ENCODE measurements around the gene MIF4GD. TPM values are rescaled to one million over a fixed set of nuclear protein-coding genes. Genes with fewer than 3 reads are reported as not detected.

The MIF4GD gene
- total RNA-seq, 4 donors from 2014 or later = 22.9 to 30.3 (median 24.3) TPM

DNA sequence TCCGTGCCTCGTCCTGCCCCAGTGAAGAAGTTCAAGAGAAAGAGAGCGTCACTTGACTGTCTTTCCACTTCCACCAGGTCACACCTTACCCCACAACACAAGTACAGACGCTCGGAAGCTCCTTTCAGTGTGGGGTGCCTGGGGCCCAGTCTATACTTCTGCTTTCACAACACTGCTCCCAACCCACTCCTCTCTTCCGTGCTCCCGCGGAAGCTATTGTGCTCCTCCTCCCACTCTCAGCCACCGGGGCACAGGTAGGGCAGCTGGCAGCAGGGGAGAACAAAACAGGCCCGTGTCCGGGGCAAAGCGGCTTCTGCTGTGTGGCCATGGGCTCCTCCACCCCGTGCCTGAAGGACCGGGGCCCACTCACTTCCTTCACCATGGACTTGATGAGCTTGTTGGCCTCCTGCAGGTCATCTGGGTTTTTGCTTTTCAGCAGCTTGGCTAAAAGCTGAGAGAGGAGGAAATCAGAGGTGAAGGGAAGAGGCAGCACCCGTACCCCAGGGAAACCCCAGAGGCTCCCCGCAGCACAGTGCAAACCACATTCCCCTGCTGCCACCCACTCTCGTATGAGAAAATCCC is 28.5 kb downstream of the MIF4GD start:
- TF ChIP-seq, protein P1, sequence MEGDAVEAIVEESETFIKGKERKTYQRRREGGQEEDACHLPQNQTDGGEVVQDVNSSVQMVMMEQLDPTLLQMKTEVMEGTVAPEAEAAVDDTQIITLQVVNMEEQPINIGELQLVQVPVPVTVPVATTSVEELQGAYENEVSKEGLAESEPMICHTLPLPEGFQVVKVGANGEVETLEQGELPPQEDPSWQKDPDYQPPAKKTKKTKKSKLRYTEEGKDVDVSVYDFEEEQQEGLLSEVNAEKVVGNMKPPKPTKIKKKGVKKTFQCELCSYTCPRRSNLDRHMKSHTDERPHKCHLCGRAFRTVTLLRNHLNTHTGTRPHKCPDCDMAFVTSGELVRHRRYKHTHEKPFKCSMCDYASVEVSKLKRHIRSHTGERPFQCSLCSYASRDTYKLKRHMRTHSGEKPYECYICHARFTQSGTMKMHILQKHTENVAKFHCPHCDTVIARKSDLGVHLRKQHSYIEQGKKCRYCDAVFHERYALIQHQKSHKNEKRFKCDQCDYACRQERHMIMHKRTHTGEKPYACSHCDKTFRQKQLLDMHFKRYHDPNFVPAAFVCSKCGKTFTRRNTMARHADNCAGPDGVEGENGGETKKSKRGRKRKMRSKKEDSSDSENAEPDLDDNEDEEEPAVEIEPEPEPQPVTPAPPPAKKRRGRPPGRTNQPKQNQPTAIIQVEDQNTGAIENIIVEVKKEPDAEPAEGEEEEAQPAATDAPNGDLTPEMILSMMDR (IDR thresholded peaks at IDR 0.05) = no peak
- DNase-seq (ENCODE audit: low spot score) (no peak), ATAC-seq (ENCODE audit: low FRiP score) (no peak)

DNA sequence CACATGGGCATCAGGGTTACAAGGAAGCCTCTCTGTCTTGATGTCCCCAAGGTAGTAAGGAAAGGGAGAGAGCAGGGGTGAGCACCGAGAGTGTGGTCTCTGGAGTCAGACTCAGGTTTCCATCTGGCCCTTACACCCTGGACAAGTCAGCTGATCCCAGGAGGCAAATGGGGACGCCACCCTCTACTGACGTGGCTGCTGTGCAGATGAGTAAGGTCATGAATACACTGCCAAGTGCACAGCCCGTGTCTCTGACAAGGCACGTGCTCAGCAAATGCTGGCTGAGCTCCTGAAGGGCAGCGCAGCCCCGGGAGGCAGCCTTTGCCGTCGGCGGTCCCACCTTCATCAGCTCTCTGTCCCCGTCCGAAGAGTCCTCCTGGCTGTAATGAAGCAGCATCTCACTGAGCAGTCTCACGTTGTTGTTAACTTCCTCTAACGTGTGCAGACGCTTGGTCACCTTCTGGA is 29.0 kb downstream of the MIF4GD start:
- ATAC-seq (ENCODE audit: low FRiP score) (no peak), DNase-seq (ENCODE audit: low spot score) (no peak)
- TF ChIP-seq, protein P1 (IDR thresholded peaks at IDR 0.05) = no peak

DNA sequence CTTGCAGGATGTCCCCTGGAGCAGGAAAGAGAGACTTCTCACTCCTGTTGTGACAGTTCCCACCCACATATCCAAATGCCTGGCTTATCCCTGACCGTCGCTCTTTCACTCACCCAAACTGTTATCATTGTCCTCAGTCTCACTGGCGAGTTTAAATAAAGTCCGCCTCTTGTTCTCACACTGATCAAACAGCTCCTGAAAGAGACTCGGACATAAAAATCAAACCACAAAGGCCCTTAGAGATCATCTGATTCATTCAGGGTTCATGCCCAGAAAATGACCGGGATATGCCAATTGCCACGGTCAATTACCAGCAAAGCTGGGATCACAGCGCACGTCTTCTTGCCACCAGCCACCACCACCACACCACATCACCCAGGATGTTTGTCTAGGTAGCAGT is 29.5 kb downstream of the MIF4GD start:
- DNase-seq (ENCODE audit: low spot score) (no peak), ATAC-seq (ENCODE audit: low FRiP score) (no peak)
- TF ChIP-seq, protein P1 (IDR thresholded peaks at IDR 0.05) = no peak

DNA sequence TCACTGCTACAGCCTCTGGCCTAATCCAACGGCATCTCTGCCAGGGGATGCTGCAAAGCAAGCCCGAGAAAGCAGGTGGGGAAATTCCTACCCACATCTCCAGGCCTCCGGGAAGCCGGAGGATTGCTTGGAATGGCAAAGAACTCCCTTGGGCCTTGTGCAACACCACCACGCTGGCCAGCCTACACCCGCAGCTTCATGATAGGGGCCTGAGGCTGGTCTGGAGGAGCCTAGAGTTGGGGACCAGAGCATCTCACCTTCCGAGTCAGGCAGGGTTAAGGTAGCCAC is 29.9 kb downstream of the MIF4GD start:
- DNase-seq (ENCODE audit: low spot score) (no peak), ATAC-seq (ENCODE audit: low FRiP score) (peak; percentile 50)
- TF ChIP-seq, protein P1 (IDR thresholded peaks at IDR 0.05) = no peak

DNA sequence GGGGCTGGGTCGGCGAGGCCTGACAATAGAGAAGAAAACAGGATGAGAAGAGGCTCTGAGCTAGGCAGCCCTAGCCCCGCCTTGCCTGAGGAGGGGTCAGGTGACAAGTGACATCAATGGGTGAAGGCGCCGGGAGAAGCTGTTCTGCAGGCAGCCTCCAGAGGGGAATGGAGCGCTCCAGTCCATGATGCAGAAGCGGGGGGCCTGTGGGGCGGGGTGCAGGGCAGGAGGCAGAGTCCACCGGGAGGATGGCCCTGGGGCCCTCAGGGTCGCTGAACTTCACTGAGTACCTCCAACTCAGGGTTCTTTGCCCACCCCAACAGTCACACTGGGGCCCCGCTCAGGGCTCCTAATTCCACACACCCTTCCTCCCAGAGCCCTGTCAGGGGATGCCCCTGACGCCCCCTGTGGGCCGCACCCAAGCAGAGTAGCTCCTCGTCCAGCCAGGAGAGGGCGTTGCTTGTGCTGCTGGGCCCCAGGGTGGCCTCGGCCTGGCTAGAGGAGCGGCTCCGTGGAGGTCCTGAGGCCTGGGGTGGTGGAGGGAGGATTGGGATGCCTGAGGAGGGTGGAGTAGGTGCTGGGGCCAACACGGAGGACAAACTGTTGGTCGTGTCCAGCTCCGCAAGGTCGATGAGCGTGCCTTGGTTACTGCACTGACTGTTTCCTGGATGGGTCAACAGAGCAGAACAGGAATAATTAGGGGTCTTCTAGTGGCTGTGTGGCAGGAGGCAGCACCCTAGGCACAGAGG is 30.5 kb downstream of the MIF4GD start:
- DNase-seq (ENCODE audit: low spot score) (no peak), ATAC-seq (ENCODE audit: low FRiP score) (peak; percentile 39)
- TF ChIP-seq, protein P1 (IDR thresholded peaks at IDR 0.05) = no peak

DNA sequence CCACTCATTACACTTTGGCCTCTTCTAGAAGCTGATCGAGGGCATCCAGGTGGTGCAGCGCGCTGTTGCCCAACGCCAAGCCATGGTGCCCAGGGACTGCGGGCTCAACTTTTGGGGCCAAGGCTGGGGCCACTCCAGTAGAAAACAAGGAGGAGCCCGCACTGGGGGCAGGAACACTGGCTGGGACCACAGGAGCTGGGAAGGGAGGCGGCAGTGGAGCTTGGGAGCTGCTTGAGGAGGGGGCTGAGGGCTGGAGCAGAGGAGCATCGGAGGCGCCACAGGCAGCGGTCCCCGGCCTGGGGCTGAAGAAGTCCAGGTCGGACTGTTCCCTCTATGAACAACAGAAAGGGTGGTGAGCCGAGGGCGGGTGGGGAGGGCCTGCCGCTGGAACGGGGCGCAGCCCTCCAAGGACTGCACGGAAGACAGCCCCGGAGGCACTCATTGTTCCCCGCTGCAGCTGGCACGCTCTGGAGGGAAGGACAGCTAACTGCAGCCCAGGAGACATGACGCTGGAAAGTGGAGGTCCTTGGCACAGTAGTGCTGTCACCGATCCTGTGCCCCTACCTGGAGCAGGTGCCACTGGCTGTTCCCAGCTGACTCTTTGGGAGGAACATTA is 31.1 kb downstream of the MIF4GD start:
- no peak for DNase-seq (ENCODE audit: low spot score)
- TF ChIP-seq, protein P1 (IDR thresholded peaks at IDR 0.05) = no peak
- no peak for ATAC-seq (ENCODE audit: low FRiP score)
